AG04450 (cell line): ENCODE measurements around the gene RGPD4. TPM values are rescaled to one million over a fixed set of nuclear protein-coding genes. Genes with fewer than 3 reads are reported as not detected.

Source experiments
- CTCF ChIA-PET: fragments of 300-600, 350-600 bp; formaldehyde crosslinking; extraction: SDS; loops from one replicate; lab custom pipeline; 2022; ENCODE audit warnings: antibody characterized with exemption, inconsistent platforms; lab: Charles Lee
- POLR2A ChIA-PET: fragments of 350-600 bp; formaldehyde crosslinking; extraction: SDS; loops from one replicate; lab custom pipeline; 2021; ENCODE audit warnings: antibody characterized with exemption, inconsistent platforms; lab: Yijun Ruan, JAX
- DNase-seq: peaks from one replicate; pipeline ENCODE4 v3.0.0-alpha.2; 2011; ENCODE audit warnings: low read depth, low spot score
- H3K27ac ChIP-seq: one replicate; pipeline ENCODE4 v1.5.1; 2012; ENCODE audit warnings: low read depth, low read length, control low read depth
- H3K27me3 ChIP-seq: one replicate; pipeline ENCODE4 v1.6.0; 2012; ENCODE audit warnings: low read length; ENCODE audit not compliant: control insufficient read depth, insufficient read depth
- H3K4me3 ChIP-seq: 2 replicates; pipeline ENCODE4 v1.5.1; 2011; ENCODE audit warnings: mild to moderate bottlenecking, low read depth, low read length, control low read depth
- H3K9me3 ChIP-seq: 2 replicates; pipeline ENCODE4 v1.5.1; 2012; ENCODE audit warnings: low read length; ENCODE audit not compliant: control insufficient read depth, insufficient read depth
- CTCF ChIP-seq: IDR thresholded peaks from 2 replicates; pipeline ENCODE4 v1.5.1; 2011; ENCODE audit warnings: low read depth, low read length, control low read depth, inconsistent platforms
- polyA plus RNA-seq: library from polyadenylated mRNA; depleted of rRNA; stranded (reverse); fragments of >200 nt; gene quantifications from 2 replicates; pipeline ENCODE4 v1.2.3, GENCODE V29; 2011

The RGPD4 gene
- polyA plus RNA-seq, 1 experiment: not detected

- ChIA-PET POLR2A (no interaction called here), CTCF (no interaction called here)
- Histone ChIP-seq H3K27ac (no peak overlapping the region), H3K9me3 (no peaks in the 10 kb centered on the region), H3K27me3 (no peaks in the 10 kb centered on the region), H3K4me3 (no peak overlapping the region)
- no peak for TF ChIP-seq CTCF
- DNase-seq: no peak
Observed at GRCh38 chr2:107810734-107811133, 16.0 kb upstream of the RGPD4 start.

GRCh38 chr2:107811411-107811810, 15.3 kb upstream of the RGPD4 start:
- Histone ChIP-seq H3K9me3 (no peaks in the 10 kb centered on the region), H3K27me3 (no peaks in the 10 kb centered on the region), H3K4me3 (no peak overlapping the region), H3K27ac (no peak overlapping the region)
- TF ChIP-seq CTCF: no peak
- ChIA-PET POLR2A (no interaction called here), CTCF (no interaction called here)
- no peak for DNase-seq

- CTCF ChIA-PET: no interaction called here
- no peak overlapping the region for H3K27ac ChIP-seq
- TF ChIP-seq CTCF: no peak
- H3K9me3 ChIP-seq: no peaks in the 10 kb centered on the region
- H3K4me3 ChIP-seq: no peak overlapping the region
- H3K27me3 ChIP-seq: no peaks in the 10 kb centered on the region
- no peak for DNase-seq
- POLR2A ChIA-PET: no interaction called here
Observed at GRCh38 chr2:107812006-107812405, 14.7 kb upstream of the RGPD4 start.

GRCh38 chr2:107817378-107817777, 9.3 kb upstream of the RGPD4 start:
- Histone ChIP-seq H3K27ac (no peak overlapping the region), H3K9me3 (no peaks in the 10 kb centered on the region), H3K4me3 (no peak overlapping the region), H3K27me3 (no peaks in the 10 kb centered on the region)
- no peak for TF ChIP-seq CTCF
- POLR2A ChIA-PET: no interaction called here
- no peak for DNase-seq
- CTCF ChIA-PET: no interaction called here

- TF ChIP-seq CTCF: no peak
- DNase-seq: no peak
- Histone ChIP-seq H3K27me3 (no peaks in the 10 kb centered on the region), H3K9me3 (peaks cover 5% of the 10 kb centered on the region; the same call in 1 of the 2 replicates), H3K27ac (no peak overlapping the region), H3K4me3 (no peak overlapping the region)
- ChIA-PET CTCF (no interaction called here), POLR2A (no interaction called here)
Observed at GRCh38 chr2:107822302-107822701, 4.4 kb upstream of the RGPD4 start.
